Fibroblast of pulmonary artery (primary cell): ENCODE data around the gene CLIC3.

Source experiments
- DNase-seq: peaks from one replicate; pipeline ENCODE4 v3.0.0-alpha.2; 2010; ENCODE audit warnings: low read depth
- H3K4me3 ChIP-seq: replicated peaks from 2 replicates; pipeline ENCODE4 v1.5.1; 2011; ENCODE audit warnings: low read depth, mild to moderate bottlenecking, control low read depth, low read length, moderate library complexity
- TF ChIP-seq, protein P1 (sequence below): IDR thresholded peaks from 2 replicates; pipeline ENCODE4 v1.5.1; 2011; ENCODE audit warnings: mild to moderate bottlenecking, control low read depth, low read length, inconsistent platforms; ENCODE audit errors: missing control alignments

Gene CLIC3

DNA sequence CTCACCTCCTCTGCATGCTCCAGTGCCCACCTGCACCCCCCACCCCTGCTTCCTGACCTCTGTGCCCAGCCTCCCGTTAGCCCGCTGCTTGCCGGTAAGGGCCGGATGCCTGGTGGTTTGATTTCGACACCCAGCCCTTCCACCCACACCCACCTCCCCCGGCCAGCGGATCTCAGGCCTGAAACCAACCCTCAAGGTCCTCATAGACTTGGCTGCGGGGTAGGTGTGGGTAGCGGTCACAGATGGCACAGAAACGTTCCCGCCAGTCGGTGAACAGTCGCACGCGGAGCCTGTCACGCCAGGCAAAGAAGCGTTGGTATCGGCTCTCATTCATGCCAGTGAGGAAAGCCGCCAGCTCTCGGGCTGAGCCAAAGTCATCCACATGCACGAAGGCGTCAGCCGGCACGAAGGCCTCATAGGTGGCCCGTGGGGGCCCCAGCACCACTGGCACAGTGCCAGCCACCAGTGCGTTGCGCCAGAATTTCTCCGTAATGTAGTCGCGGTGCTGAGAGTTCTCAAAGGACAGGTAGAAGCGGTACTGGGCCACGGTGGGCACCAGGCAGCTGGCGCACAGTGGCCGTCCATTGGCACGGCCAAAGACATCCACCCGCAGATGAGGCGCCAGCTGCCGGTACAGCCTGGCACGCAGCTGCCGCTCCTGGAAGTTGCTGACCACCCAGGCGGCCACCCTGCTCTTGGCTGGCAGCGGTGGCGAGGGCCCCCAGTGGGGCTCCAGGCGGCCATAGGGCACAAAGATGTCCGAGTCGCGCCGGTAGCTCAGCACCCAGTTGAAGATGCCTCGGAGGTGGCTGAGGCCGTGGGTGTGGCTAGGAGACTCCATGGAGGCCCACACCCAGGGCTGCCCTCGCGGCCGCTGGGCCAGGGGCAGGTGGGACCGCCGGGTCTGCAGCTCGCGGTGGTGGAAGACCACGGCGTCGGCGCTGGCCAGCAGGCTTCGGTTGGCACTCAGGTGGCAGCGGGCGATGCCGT lies 34.5 kb upstream of the CLIC3 start:
- no peak for DNase-seq

DNA sequence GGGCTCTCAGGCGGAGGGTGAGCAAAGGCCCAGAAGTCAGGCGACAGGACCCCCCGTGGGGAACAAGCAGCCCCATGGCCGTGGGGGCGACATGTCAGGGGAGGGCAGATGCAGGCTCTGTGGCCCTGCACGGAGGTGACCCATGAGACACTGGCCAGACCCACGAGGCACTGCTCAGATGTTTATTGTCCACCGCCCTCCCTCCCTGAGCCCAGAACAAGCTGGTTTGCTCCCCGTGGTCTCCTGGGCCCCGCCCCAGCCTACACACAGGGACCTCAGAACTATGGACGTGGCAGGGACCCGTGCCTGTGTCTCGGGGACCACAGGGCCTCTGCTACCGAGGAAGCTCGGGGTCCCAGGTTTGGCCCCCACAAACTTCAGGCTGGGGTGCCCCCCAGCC lies 33.6 kb upstream of the CLIC3 start:
- no peak overlapping the region for H3K4me3 ChIP-seq
- no peak for DNase-seq
- TF ChIP-seq, protein P1, sequence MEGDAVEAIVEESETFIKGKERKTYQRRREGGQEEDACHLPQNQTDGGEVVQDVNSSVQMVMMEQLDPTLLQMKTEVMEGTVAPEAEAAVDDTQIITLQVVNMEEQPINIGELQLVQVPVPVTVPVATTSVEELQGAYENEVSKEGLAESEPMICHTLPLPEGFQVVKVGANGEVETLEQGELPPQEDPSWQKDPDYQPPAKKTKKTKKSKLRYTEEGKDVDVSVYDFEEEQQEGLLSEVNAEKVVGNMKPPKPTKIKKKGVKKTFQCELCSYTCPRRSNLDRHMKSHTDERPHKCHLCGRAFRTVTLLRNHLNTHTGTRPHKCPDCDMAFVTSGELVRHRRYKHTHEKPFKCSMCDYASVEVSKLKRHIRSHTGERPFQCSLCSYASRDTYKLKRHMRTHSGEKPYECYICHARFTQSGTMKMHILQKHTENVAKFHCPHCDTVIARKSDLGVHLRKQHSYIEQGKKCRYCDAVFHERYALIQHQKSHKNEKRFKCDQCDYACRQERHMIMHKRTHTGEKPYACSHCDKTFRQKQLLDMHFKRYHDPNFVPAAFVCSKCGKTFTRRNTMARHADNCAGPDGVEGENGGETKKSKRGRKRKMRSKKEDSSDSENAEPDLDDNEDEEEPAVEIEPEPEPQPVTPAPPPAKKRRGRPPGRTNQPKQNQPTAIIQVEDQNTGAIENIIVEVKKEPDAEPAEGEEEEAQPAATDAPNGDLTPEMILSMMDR = no peak

More for the DNA sequence above, 34.5 kb upstream of the CLIC3 start:
- no peak overlapping the region for H3K4me3 ChIP-seq
- TF ChIP-seq, protein P1 = no peak

DNA sequence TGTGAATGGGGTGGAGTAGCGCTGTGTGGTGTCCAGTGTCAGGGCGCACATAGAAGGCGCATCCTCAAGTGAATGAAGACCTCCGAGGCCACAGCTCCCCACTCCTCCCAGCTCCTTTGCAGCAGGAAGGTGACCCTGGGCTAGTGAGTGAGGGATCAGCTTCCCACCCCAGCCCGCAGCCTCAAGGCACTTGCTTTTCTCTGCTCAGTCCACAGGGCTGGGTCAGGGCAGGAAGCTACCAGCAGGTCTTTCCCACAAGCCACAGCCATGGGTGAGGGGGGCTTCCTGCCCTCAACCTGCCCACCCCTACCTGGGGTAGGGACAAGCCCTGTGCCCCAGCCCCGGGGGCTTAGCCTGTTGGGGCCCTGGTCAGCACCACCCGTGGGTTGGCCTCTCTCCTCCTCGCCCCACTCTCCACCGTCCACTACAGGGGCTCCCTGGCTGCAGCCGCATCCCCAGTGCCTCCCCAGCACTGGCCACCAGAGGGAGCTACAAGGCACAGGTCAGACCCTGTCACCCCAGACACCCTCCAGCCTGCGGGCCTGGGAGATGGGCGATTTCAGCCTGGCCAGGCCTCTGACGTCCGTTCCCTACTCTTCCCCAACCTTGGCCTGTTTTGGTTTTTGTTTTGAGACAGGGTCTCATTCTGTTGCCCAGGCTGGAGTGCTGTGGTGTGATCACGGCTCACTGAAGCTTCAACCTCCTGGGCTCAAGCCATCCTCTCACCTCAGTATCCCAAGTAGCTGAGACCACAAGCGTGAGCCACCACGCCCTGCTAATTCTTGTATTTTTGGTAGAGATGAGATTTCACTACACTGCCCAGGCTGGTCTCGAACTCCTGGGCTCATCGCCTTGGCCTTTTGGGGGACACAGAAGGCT lies 32.9 kb upstream of the CLIC3 start:
- H3K4me3 ChIP-seq = no peak overlapping the region
- TF ChIP-seq, protein P1 = peak; percentile 87
- peak; percentile 56 for DNase-seq

DNA sequence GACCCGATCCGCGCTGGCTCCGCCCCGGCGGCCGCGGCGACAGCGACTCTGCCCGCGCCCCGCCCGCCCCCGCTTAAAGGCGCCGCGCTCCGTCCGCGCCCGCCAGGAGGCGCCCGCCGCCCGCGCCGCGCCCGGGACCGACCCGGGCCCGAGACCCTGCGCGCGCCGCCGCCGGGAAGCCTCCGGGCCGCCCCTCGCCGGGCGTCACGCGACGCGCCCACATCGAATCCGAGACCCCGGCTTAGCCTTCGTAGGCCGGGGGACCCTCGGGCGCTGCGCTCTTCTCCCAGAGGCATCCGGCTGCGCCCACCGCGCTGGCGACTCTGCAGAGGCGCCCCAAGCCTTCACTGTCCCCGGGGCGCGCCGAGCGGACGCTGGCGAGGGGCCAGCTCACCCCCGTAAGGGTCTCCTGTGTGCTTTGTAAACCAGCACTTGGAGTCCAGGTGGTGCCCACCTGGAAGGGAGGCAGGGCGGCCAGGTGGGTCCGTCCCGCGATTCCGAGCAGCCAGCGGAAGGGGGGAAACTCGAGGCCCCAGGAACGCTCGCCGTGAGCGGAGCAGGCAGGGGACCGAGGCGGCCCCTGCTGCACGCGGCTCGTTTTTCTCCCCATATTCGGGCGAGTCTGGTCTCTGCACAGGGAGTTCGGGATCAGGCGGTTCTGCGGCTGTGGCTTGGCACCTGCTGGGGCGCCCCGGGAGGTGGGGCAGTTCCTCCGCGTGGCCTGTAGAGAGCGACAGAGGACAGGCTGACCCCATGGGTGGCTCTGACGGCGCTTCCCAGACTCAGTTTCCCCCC lies 32.1 kb upstream of the CLIC3 start:
- peak; percentile 21 for DNase-seq
- TF ChIP-seq, protein P1 = peak; percentile 30
- H3K4me3 ChIP-seq = peak overlapping the region; percentile 52

DNA sequence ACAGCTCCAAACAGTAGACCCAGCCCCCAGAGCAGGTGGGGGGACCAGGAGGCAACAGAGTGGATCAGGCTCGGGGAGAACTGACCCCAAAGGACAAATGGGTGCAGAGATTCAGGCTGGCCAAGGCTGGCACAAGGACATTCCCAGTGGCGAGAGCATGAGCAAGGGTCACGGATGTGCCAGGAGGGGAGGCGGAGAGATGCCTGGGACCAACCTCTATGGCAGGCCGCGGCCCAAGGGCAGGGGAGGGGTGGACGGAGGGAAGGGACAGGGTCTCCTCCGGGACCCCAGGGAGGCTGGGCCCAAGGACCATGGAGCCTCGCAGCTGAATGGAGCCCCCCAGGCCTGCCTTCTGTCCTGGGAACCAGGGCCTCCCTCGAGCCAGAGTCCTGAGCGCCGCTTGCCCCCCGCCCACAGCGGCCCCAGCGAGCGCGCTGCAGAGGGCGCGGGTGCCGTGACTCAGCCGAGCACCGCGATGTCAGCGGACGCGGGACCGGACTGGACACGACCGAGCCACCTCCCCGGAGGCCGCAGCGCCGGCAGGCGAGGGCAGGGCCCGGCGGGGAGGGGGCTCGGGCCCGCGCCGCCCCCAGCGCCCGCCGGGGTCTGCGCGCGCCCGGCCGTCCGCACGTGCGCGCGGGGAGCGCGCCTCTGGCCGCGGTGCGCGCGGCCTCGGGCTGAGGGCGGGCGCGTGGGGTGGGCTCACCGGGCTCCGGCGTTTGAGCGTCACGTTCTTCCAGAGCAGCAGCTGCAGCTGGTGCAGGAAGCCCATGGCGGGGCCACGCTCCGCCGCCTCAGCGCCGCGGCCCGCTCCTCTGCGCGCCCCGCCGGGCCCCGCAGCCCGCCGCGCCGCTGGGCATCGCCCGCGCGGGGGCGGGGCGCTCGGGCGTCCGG lies 31.2 kb upstream of the CLIC3 start, which contains the start of gene ABCA2:
Gene ABCA2, minus strand, starts transcription at position 869 of the 894 bp plus-strand sequence. Its CDS starts 97 bp downstream, at position 772.
- peak; percentile 14 for DNase-seq

More for the DNA sequence above, 31.2 kb upstream of the CLIC3 start, which contains the start of gene ABCA2:
- peak within 1 kb of the TSS; percentile 52 for H3K4me3 ChIP-seq
- TF ChIP-seq, protein P1 = no peak
